ENCODE data around the gene TMEM178A. TPM values are rescaled to one million over a fixed set of nuclear protein-coding genes. Genes with fewer than 3 reads are reported as not detected.
"Not testable (repeated sequence)": the region's sequence is repeated elsewhere in the genome, so short reads cannot be mapped to it uniquely, and the experiment has no call there.

Gene TMEM178A
- total RNA-seq, 1 donor from 2014 or later = not detected

GRCh38 chr2:39647104-39647765 lies 18.5 kb upstream of the TMEM178A start:
- intact Hi-C loops (cut with micrococcal nuclease) = no loop called here

- intact Hi-C loops (cut with micrococcal nuclease) = no loop called here
Measured at GRCh38 chr2:39648580-39648979, 17.1 kb upstream of the TMEM178A start.

- intact Hi-C loops (cut with micrococcal nuclease) = no loop called here
Measured at GRCh38 chr2:39649511-39649910, 16.2 kb upstream of the TMEM178A start.

GRCh38 chr2:39650468-39650867 lies 15.2 kb upstream of the TMEM178A start:
- intact Hi-C loops (cut with micrococcal nuclease) = no loop called here

- intact Hi-C loops (cut with micrococcal nuclease) = not testable (repeated sequence)
Measured at GRCh38 chr2:39656215-39656614, 9.5 kb upstream of the TMEM178A start.

GRCh38 chr2:39657287-39657937 lies 8.3 kb upstream of the TMEM178A start:
- intact Hi-C loops (cut with micrococcal nuclease) = no loop called here

GRCh38 chr2:39658371-39658770 lies 7.3 kb upstream of the TMEM178A start:
- intact Hi-C loops (cut with micrococcal nuclease) = no loop called here

- intact Hi-C loops (cut with micrococcal nuclease) = no loop called here
Measured at GRCh38 chr2:39659765-39660611, 5.7 kb upstream of the TMEM178A start.

GRCh38 chr2:39660612-39661236 lies 5.0 kb upstream of the TMEM178A start:
- intact Hi-C loops (cut with micrococcal nuclease) = no loop called here

GRCh38 chr2:39661826-39662225 lies 3.9 kb upstream of the TMEM178A start:
- intact Hi-C loops (cut with micrococcal nuclease) = no loop called here

GRCh38 chr2:39663187-39663930 lies 2.4 kb upstream of the TMEM178A start:
- intact Hi-C loops (cut with micrococcal nuclease) = no loop called here

GRCh38 chr2:39664232-39664887 lies 1.4 kb upstream of the TMEM178A start:
- intact Hi-C loops (cut with micrococcal nuclease) = no loop called here

GRCh38 chr2:39664888-39665591 lies 677 bp upstream of the TMEM178A start:
- intact Hi-C loops (cut with micrococcal nuclease) = no loop called here

- intact Hi-C loops (cut with micrococcal nuclease) = no loop called here
Measured at GRCh38 chr2:39666491-39667101, 879 bp downstream of the TMEM178A start.

GRCh38 chr2:39667104-39667885 lies 1.6 kb downstream of the TMEM178A start:
- intact Hi-C loops (cut with micrococcal nuclease) = no loop called here

GRCh38 chr2:39667886-39668276 lies 2.2 kb downstream of the TMEM178A start:
- intact Hi-C loops (cut with micrococcal nuclease) = no loop called here

- intact Hi-C loops (cut with micrococcal nuclease) = no loop called here
Measured at GRCh38 chr2:39668576-39669080, 2.9 kb downstream of the TMEM178A start.

- intact Hi-C loops (cut with micrococcal nuclease) = no loop called here
Measured at GRCh38 chr2:39671604-39672003, 5.9 kb downstream of the TMEM178A start.

All from T-helper 1 cell treated with Interleukin-12 subunit alpha and Interleukin-12 subunit beta and Interleukin-4 antibody, amounts not matched to agents 30 ng/mL and 1 ng/mL, for 36 hours (primary cell).